K562 (cell line): ENCODE data around the gene DAGLA. TPM values are rescaled to one million over a fixed set of nuclear protein-coding genes. Genes with fewer than 3 reads are reported as not detected.

Experiments used
- ATAC-seq: fragments of 200-7000 bp; cut with Tn5 transposase; 3 replicates; pipeline ENCODE4 v1.9.1; 2020; ENCODE audit warnings: moderate library complexity
- BruUV-seq: library from RNA; stranded (reverse); fragments of 400-500 nt; replicated peaks from 2 replicates; lab custom pipeline; 2021; lab: Mats Ljungman, UMichigan
- CTCF ChIA-PET: fragments of 300-600 bp; formaldehyde crosslinking; extraction: SDS; loops from one replicate; lab custom pipeline; 2021; ENCODE audit warnings: low intra/inter-chr PET ratio; lab: Yijun Ruan, JAX
- POLR2A ChIA-PET: fragments of 300-600, 350-650 bp; sonication (Branson Sonifier 250); formaldehyde crosslinking; extraction: SDS; loops from one replicate; lab custom pipeline; 2021; ENCODE audit warnings: antibody characterized with exemption, inconsistent platforms; lab: Yijun Ruan, JAX
- DNase-seq, 4 experiments: peaks; one replicate each; pipeline versions ENCODE4 v3.0.0 to v3.0.0-alpha.2; 2011 to 2018; ENCODE audit warnings: low spot score in 3 of 4, mixed read lengths in 3 of 4; ENCODE audit errors: extremely low read depth in 1 of 4
- FAIRE-seq: peaks from 2 replicates; lab custom pipeline; 2011; peaks lifted over from hg19 to GRCh38; lab: Jason Lieb, UNC
- H2AFZ ChIP-seq: 2 replicates; pipeline ENCODE4 v1.6.0; 2011; ENCODE audit warnings: low read depth, low read length, control low read depth, inconsistent platforms
- H3K27ac ChIP-seq: fragments of 200-600 bp; 3 replicates; pipeline ENCODE4 v1.8.0; 2011; ENCODE audit warnings: low read depth, mild to moderate bottlenecking, control low read depth, inconsistent platforms, low read length, moderate library complexity, mixed read lengths; ENCODE audit errors: extremely low read depth
- H3K27me3 ChIP-seq, 2 experiments: fragments of 300-600 bp in 1 of 2; 2 replicates in 1 of 2; 3 replicates in 1 of 2; pipeline versions ENCODE4 v1.6.0 to v1.8.0; 2011; ENCODE audit warnings: inconsistent platforms in 2 of 2, low read length in 2 of 2, mild to moderate bottlenecking in 1 of 2, mixed read lengths in 1 of 2, moderate library complexity in 1 of 2; ENCODE audit not compliant: control insufficient read depth in 2 of 2, insufficient read depth in 2 of 2
- H3K36me3 ChIP-seq: fragments of 300-600 bp; 3 replicates; pipeline ENCODE4 v1.8.0; 2011; ENCODE audit warnings: mild to moderate bottlenecking, low read length, inconsistent platforms; ENCODE audit not compliant: control insufficient read depth, insufficient read depth
- H3K4me1 ChIP-seq, 2 experiments: fragments of 200-600 bp in 1 of 2; replicated peaks in 1 of 2; 2 replicates in 1 of 2; 3 replicates in 1 of 2; pipeline versions ENCODE4 v1.5.1 to v1.8.0; 2011; ENCODE audit warnings: inconsistent platforms in 2 of 2, low read length in 2 of 2, mild to moderate bottlenecking in 1 of 2, mixed read lengths in 1 of 2, moderate library complexity in 1 of 2; ENCODE audit not compliant: control insufficient read depth in 2 of 2, insufficient read depth in 2 of 2
- H3K4me2 ChIP-seq: 2 replicates; pipeline ENCODE4 v1.6.1; 2011; ENCODE audit warnings: low read length, control low read depth, inconsistent platforms, mixed read lengths; ENCODE audit not compliant: insufficient read depth
- H3K4me3 ChIP-seq: fragments of 200-600 bp; sonication (generic), shearing (Covaris generic); 2 replicates; pipeline ENCODE4 v1.5.1; 2016; ENCODE audit warnings: control low read depth, inconsistent platforms
- H3K79me2 ChIP-seq: fragments of 200-600 bp; 3 replicates; pipeline ENCODE4 v1.8.0; 2011; ENCODE audit warnings: low read length, inconsistent platforms; ENCODE audit not compliant: control insufficient read depth, insufficient read depth
- H3K9ac ChIP-seq, 2 experiments: 2 replicates each; pipeline versions ENCODE4 v1.6.0 to v1.6.1; 2011; ENCODE audit warnings: low read depth in 2 of 2, low read length in 2 of 2, control low read depth in 1 of 2, inconsistent platforms in 1 of 2, mild to moderate bottlenecking in 1 of 2, mixed read lengths in 1 of 2; ENCODE audit not compliant: insufficient read depth in 1 of 2
- H3K9me1 ChIP-seq: one replicate; pipeline ENCODE4 v1.6.0; 2011; ENCODE audit warnings: inconsistent platforms, mild to moderate bottlenecking, low read length, moderate library complexity; ENCODE audit not compliant: control insufficient read depth, insufficient read depth
- H3K9me3 ChIP-seq: replicated peaks from 2 replicates; pipeline ENCODE4 v1.5.1; 2011; ENCODE audit warnings: low read depth, low read length, inconsistent platforms; ENCODE audit not compliant: control insufficient read depth, insufficient read depth
- H4K20me1 ChIP-seq: replicated peaks from 2 replicates; pipeline ENCODE4 v1.6.1; 2011; ENCODE audit warnings: low read length, inconsistent platforms, mixed read lengths; ENCODE audit not compliant: control insufficient read depth, insufficient read depth
- BCOR ChIP-seq: fragments of 450-650 bp; IDR thresholded peaks from 2 replicates; pipeline ENCODE4 v1.6.1; 2016
- KDM1A ChIP-seq, 2 experiments: fragments of 450-650 bp; IDR thresholded peaks; 2 replicates each; pipeline ENCODE4 v1.6.1; 2016; ENCODE audit warnings: mild to moderate bottlenecking in 2 of 2
- KDM2B ChIP-seq: fragments of 250-450 bp; sonication (Bioruptor Pico); IDR thresholded peaks from 2 replicates; pipeline ENCODE4 v1.8.0; 2021; ENCODE audit warnings: mild to moderate bottlenecking, moderate library complexity
- KHSRP ChIP-seq: fragments of 450-650 bp; IDR thresholded peaks from 2 replicates; pipeline ENCODE4 v1.6.1; 2017
- MAFF ChIP-seq: IDR thresholded peaks from 2 replicates; pipeline ENCODE4 v1.6.1; 2012; ENCODE audit warnings: low read length, improper control_type of control experiment
- PHF20 ChIP-seq: fragments of 450-650 bp; IDR thresholded peaks from 2 replicates; pipeline ENCODE4 v1.6.1; 2018; ENCODE audit not compliant: partially characterized antibody
- PTRF ChIP-seq: fragments of 450-650 bp; IDR thresholded peaks from 2 replicates; pipeline ENCODE4 v1.6.1; 2016; ENCODE audit warnings: mild to moderate bottlenecking, missing genetic modification characterization, missing compliant biosample characterization
- PYGO2 ChIP-seq: fragments of 450-650 bp; IDR thresholded peaks from 2 replicates; pipeline ENCODE4 v1.6.1; 2016; ENCODE audit warnings: mild to moderate bottlenecking, missing genetic modification characterization, moderate library complexity, missing compliant biosample characterization
- RBM25 ChIP-seq: fragments of 200-400 bp; formaldehyde crosslinking; IDR thresholded peaks from 2 replicates; pipeline ENCODE4 v1.6.1; 2018; ENCODE audit warnings: low read length, low read depth, moderate library complexity; ENCODE audit not compliant: severe bottlenecking
- RFX1 ChIP-seq: fragments of 450-650 bp; IDR thresholded peaks from 2 replicates; pipeline ENCODE4 v1.6.1; 2016; ENCODE audit warnings: mild to moderate bottlenecking, moderate library complexity
- RNF219 ChIP-seq: fragments of 250-450 bp; sonication (Bioruptor Pico); IDR thresholded peaks from 2 replicates; pipeline ENCODE4 v1.5.0; 2022; ENCODE audit warnings: mild to moderate bottlenecking
- ZBTB5 ChIP-seq: fragments of 450-650 bp; IDR thresholded peaks from 2 replicates; pipeline ENCODE4 v1.6.1; 2017; ENCODE audit warnings: antibody characterized with exemption
- ZKSCAN1 ChIP-seq: fragments of 150-350 bp; IDR thresholded peaks from 2 replicates; pipeline ENCODE4 v1.6.1; 2016; ENCODE audit warnings: low read depth, low read length
- ZNF121 ChIP-seq: sonication (generic); formaldehyde crosslinking; conservative IDR thresholded peaks from 2 replicates; pipeline ENCODE4 v1.8.0; 2022; ENCODE audit warnings: missing genetic modification reagents
- ZNF316 ChIP-seq: fragments of 450-650 bp; IDR thresholded peaks from 2 replicates; pipeline ENCODE4 v1.6.1; 2016
- WGBS: fragments of 100-300 bp; shearing (Covaris generic); methylation state at CpG from one replicate; pipeline ENCODE4 v1.1.6; 2016; ENCODE audit warnings: low coverage, mixed read lengths; ENCODE audit not compliant: insufficient coverage; ENCODE audit errors: missing lambda C conversion rate; 5-methylcytosine and 5-hydroxymethylcytosine counted together
- in situ Hi-C: fragments of 300-500 bp; cut with MboI; formaldehyde crosslinking; loops from 4 replicates; pipeline ENCODE4 v1.15.0; 2018; ENCODE audit warnings: inconsistent platforms, mixed read lengths
- intact Hi-C: fragments of 100-400 bp; cut with micrococcal nuclease; formaldehyde crosslinking; loops from 2 replicates; pipeline ENCODE4 v1.14.2; 2022
- polyA plus RNA-seq, 8 experiments: library from polyadenylated mRNA; depleted of rRNA in 4 of 8; stranded (reverse) in 5 of 8; unstranded in 3 of 8; fragments of >200 nt; fragmentation: Nextera tagmentation in 2 of 8; fragmentation: Illumina TruSeq in 1 of 8; extraction: Ambion mirVana in 2 of 8; extraction: Trizol in 1 of 8; gene quantifications; 2 replicates each; pipeline versions ENCODE4 v1.2.1 to v1.2.3, GENCODE V29; 2011 to 2014; ENCODE audit warnings: inconsistent platforms in 1 of 8, missing spikeins in 1 of 8
- total RNA-seq, 7 experiments: library from RNA; depleted of rRNA in 6 of 7; stranded (reverse); fragments of >200 nt in 6 of 7; fragmentation: Illumina TruSeq in 2 of 7; extraction: Trizol in 2 of 7; gene quantifications; 2 replicates each; pipeline versions ENCODE4 v1.2.1 to v1.2.3, GENCODE V29; 2011 to 2021; ENCODE audit warnings: low replicate concordance in 1 of 7

DAGLA gene
- total and polyA plus RNA-seq, 9 of the 15 experiments (the other 6 are each of a cell fraction or from before 2014, with no cell fraction given), result 0.03 to 0.16 (median 0.04) TPM; not detected in 4

- Histone ChIP-seq H3K4me2 (no peak overlapping the region), H3K79me2 (peaks cover 31% of the 10 kb centered on the region), H3K9me1 (no peaks in the 10 kb centered on the region), H3K27me3 (no peaks in the 10 kb centered on the region), H2AFZ (0 out of 2 replicates have a peak overlapping the region, but pooled peaks have one; percentile 4), H3K9ac (no peak overlapping the region), H3K27ac (no peak overlapping the region; the same call in 2 of the 3 replicates), H3K36me3 (no peaks in the 10 kb centered on the region), H3K4me3 (no peak overlapping the region), H3K9me3 (no peaks in the 10 kb centered on the region), H4K20me1 (no peaks in the 10 kb centered on the region), H3K4me1 (peaks cover 70 to 90% of the 10 kb centered on the region in 2 experiments)
- in situ Hi-C loops (no loop called here), intact Hi-C loops (loop anchor here (1.0 kb wide), 1 partner anchor 42 kb away; the partner anchor contains the start of genes FEN1 and TMEM258)
- WGBS, result 89% methylated on average over 5 of the region's 5 CpGs
- CTCF ChIA-PET, result interaction anchor here (1.4 kb wide), 1 partner anchor 26 kb away, joined by 3 read pairs; no protein-coding TSS in a partner anchor
- no TSS peak for BruUV-seq
- TF ChIP-seq ZNF121 (CRISPR knock-in tag) (peak; percentile 57), ZBTB5 (no peak), PTRF (tag) (no peak), PHF20 (peak; percentile 9), RNF219 (CRISPR knock-in tag) (no peak), ZNF316 (0 out of 2 replicates have a peak, but pooled peaks have one; percentile 8), KDM2B (CRISPR knock-in tag) (no peak), BCOR (peak; percentile 83), PYGO2 (tag) (no peak), KDM1A (IDR thresholded peaks at IDR 0.05) (peak; percentile 53 to 65; a peak in 3 of 4 replicates), MAFF (no peak), ZKSCAN1 (peak; percentile 61), RFX1 (no peak), RBM25 (peak; percentile 94), KHSRP (no peak)
- no peak for DNase-seq
- POLR2A ChIA-PET, result interaction anchor here (0.9 to 1.6 kb wide), 3 partner anchors 14 to 215 kb away, joined by 3 to 13 read pairs (median 6); partner anchors contain the start of genes FEN1 and TMEM258
- ATAC-seq, result no peak
- no peak for FAIRE-seq
These were observed 70.6 kb downstream of the DAGLA start for GRCh38 chr11:61750631-61751273.
